K562 (cell line): ENCODE measurements around the gene FAM114A1. TPM values are rescaled to one million over a fixed set of nuclear protein-coding genes. Genes with fewer than 3 reads are reported as not detected.
A peak's percentile ranks its signal among the peaks of the same experiment; 100 is the strongest.

Experiments
- BCL6 ChIP-seq: fragments of 250-450 bp; sonication (Bioruptor Pico); IDR thresholded peaks from 2 replicates; pipeline ENCODE4 v1.4.0; 2020
- CCNT2 ChIP-seq: IDR thresholded peaks from 2 replicates; pipeline ENCODE4 v1.6.1; 2011; ENCODE audit warnings: borderline replicate concordance, low read depth, mild to moderate bottlenecking, moderate library complexity, mixed read lengths, low read length; ENCODE audit not compliant: insufficient read length; ENCODE audit errors: extremely low read depth
- CREM ChIP-seq: IDR thresholded peaks from 2 replicates; pipeline ENCODE4 v1.6.1; 2014; ENCODE audit warnings: antibody characterized with exemption, low read depth
- CXXC5 ChIP-seq: fragments of 250-450 bp; sonication (Bioruptor Pico); IDR thresholded peaks from 2 replicates; pipeline ENCODE4 v1.8.0; 2022; ENCODE audit warnings: inconsistent platforms, mild to moderate bottlenecking, moderate library complexity
- EP300 ChIP-seq: IDR thresholded peaks from 2 replicates; pipeline ENCODE4 v1.6.1; 2012; ENCODE audit warnings: low read length, improper control_type of control experiment
- JUN ChIP-seq, 2 experiments: sonication (generic) in 1 of 2; formaldehyde crosslinking in 1 of 2; IDR thresholded peaks; 2 replicates each; pipeline versions ENCODE4 v1.6.1 to v1.8.0; 2012 to 2022; ENCODE audit warnings: borderline replicate concordance in 2 of 2, mild to moderate bottlenecking in 2 of 2, improper control_type of control experiment in 1 of 2, low read depth in 1 of 2, low read length in 1 of 2, missing genetic modification reagents in 1 of 2
- NCOA4 ChIP-seq: fragments of 450-650 bp; IDR thresholded peaks from 2 replicates; pipeline ENCODE4 v1.6.1; 2018; ENCODE audit warnings: mild to moderate bottlenecking; ENCODE audit not compliant: partially characterized antibody
- NONO ChIP-seq, 2 experiments: fragments of 200-400 bp in 1 of 2; fragments of 450-650 bp in 1 of 2; formaldehyde crosslinking in 1 of 2; IDR thresholded peaks; 2 replicates each; pipeline ENCODE4 v1.6.1; 2017; ENCODE audit warnings: low read depth in 2 of 2, mild to moderate bottlenecking in 2 of 2, moderate library complexity in 2 of 2, low read length in 1 of 2
- NRF1 ChIP-seq, 2 experiments: fragments of 450-650 bp; IDR thresholded peaks in 1 of 2; conservative IDR thresholded peaks in 1 of 2; 2 replicates each; pipeline ENCODE4 v1.6.1; 2014; ENCODE audit warnings: mild to moderate bottlenecking in 2 of 2
- PHF8 ChIP-seq: fragments of 200-600 bp; sonication (generic); IDR thresholded peaks from 2 replicates; pipeline ENCODE4 v1.6.1; 2012; ENCODE audit warnings: mixed run types, mild to moderate bottlenecking, inconsistent platforms, low read length, moderate library complexity, borderline replicate concordance
- RBBP5 ChIP-seq: fragments of 200-600 bp; sonication (generic); IDR thresholded peaks from 2 replicates; pipeline ENCODE4 v1.6.1; 2012; ENCODE audit warnings: borderline replicate concordance, mild to moderate bottlenecking, low read length, control low read depth, inconsistent platforms; ENCODE audit not compliant: insufficient read depth, poor library complexity, severe bottlenecking
- YY1 ChIP-seq, 3 experiments: IDR thresholded peaks; 2 replicates each; pipeline ENCODE4 v1.6.1; 2011; ENCODE audit warnings: low read length in 2 of 3, mild to moderate bottlenecking in 2 of 3, moderate library complexity in 2 of 3, borderline replicate concordance in 1 of 3, control low read depth in 1 of 3, low read depth in 1 of 3; ENCODE audit not compliant: insufficient read depth in 3 of 3, insufficient replicate concordance in 2 of 3, control insufficient read depth in 1 of 3, insufficient read length in 1 of 3; ENCODE audit errors: extremely low read depth in 1 of 3
- ZFX ChIP-seq: sonication (generic); formaldehyde crosslinking; IDR thresholded peaks from 2 replicates; pipeline ENCODE4 v1.8.0; 2022; ENCODE audit warnings: mild to moderate bottlenecking, missing genetic modification reagents, moderate library complexity
- ZNF280B ChIP-seq: fragments of 250-450 bp; sonication (Bioruptor Pico); IDR thresholded peaks from 2 replicates; pipeline ENCODE4 v1.5.1; 2021; ENCODE audit warnings: mild to moderate bottlenecking
- ZNF436 ChIP-seq: fragments of 250-450, 450-650 bp; sonication (Bioruptor Pico); formaldehyde crosslinking; IDR thresholded peaks from 2 replicates; pipeline ENCODE4 v1.7.0; 2020; ENCODE audit warnings: mild to moderate bottlenecking
- ZSCAN32 ChIP-seq: fragments of 450-650 bp; formaldehyde crosslinking; IDR thresholded peaks from 2 replicates; pipeline ENCODE4 v1.4.0; 2020; ENCODE audit warnings: mild to moderate bottlenecking, moderate library complexity
- polyA plus RNA-seq, 8 experiments: library from polyadenylated mRNA; depleted of rRNA in 4 of 8; stranded (reverse) in 5 of 8; unstranded in 3 of 8; fragments of >200 nt; fragmentation: Nextera tagmentation in 2 of 8; fragmentation: Illumina TruSeq in 1 of 8; extraction: Ambion mirVana in 2 of 8; extraction: Trizol in 1 of 8; gene quantifications; 2 replicates each; pipeline versions ENCODE4 v1.2.1 to v1.2.3, GENCODE V29; 2011 to 2014; ENCODE audit warnings: inconsistent platforms in 1 of 8, missing spikeins in 1 of 8
- total RNA-seq, 7 experiments: library from RNA; depleted of rRNA in 6 of 7; stranded (reverse); fragments of >200 nt in 6 of 7; fragmentation: Illumina TruSeq in 2 of 7; extraction: Trizol in 2 of 7; gene quantifications; 2 replicates each; pipeline versions ENCODE4 v1.2.1 to v1.2.3, GENCODE V29; 2011 to 2021; ENCODE audit warnings: low replicate concordance in 1 of 7
- TF ChIP-seq, protein P1 (sequence below): fragments of 250-450 bp; sonication (Bioruptor Pico); IDR thresholded peaks from 2 replicates; pipeline ENCODE4 v1.4.0; 2020; ENCODE audit warnings: mild to moderate bottlenecking
- TF ChIP-seq, protein P2 (sequence below): sonication (generic); formaldehyde crosslinking; IDR thresholded peaks from 2 replicates; pipeline ENCODE4 v1.8.1; 2023; ENCODE audit warnings: mild to moderate bottlenecking, missing genetic modification reagents
- TF ChIP-seq, protein P3 (sequence below): fragments of 450-650 bp; IDR thresholded peaks from 2 replicates; pipeline ENCODE4 v1.6.1; 2014; ENCODE audit warnings: low read depth, mild to moderate bottlenecking, moderate library complexity, borderline replicate concordance

Gene FAM114A1
- total and polyA plus RNA-seq, 9 of the 15 experiments (the other 6 are each of a cell fraction or from before 2014, with no cell fraction given): 1.8 to 12.0 (median 4.3) TPM

- TF ChIP-seq RBBP5 (peak; percentile 43), ZNF436 (no peak), NCOA4 (no peak), NRF1 (conservative IDR thresholded peaks at IDR 0.05 in 1 of 2, IDR thresholded peaks at IDR 0.05 in 1 of 2) (peak in 1 of 2 experiments; percentile 48; a peak in 2 of 4 replicates), ZNF280B (no peak), CXXC5 (CRISPR knock-in tag) (peak; percentile 89), CCNT2 (peak; percentile 85), ZFX (CRISPR knock-in tag) (peak; percentile 63), NONO (IDR thresholded peaks at IDR 0.05; ENCODE audit: low read depth in 2 of 2, low read length in 1 of 2) (0 out of 4 replicates have a peak, but pooled peaks of 1 of the 2 experiments have one; percentile 14), YY1 (IDR thresholded peaks at IDR 0.05; ENCODE audit: borderline replicate concordance in 1 of 3, control insufficient read depth in 1 of 3, extremely low read depth in 1 of 3, insufficient read depth in 3 of 3, insufficient read length in 1 of 3, insufficient replicate concordance in 2 of 3, low read depth in 1 of 3, low read length in 2 of 3) (peak in 1 of 3 experiments; percentile 34), BCL6 (CRISPR knock-in tag) (no peak), EP300 (0 out of 2 replicates have a peak, but pooled peaks have one; percentile 3), PHF8 (peak; percentile 56; the same call in 1 of the 2 replicates), CREM (peak; percentile 8; the same call in 1 of the 2 replicates), JUN (IDR thresholded peaks at IDR 0.05; ENCODE audit: borderline replicate concordance, low read depth, low read length) (0 out of 2 replicates have a peak, but pooled peaks have one; percentile 7), JUN (CRISPR knock-in tag; IDR thresholded peaks at IDR 0.05; ENCODE audit: borderline replicate concordance) (no peak), ZSCAN32 (no peak)
- TF ChIP-seq, protein P1, sequence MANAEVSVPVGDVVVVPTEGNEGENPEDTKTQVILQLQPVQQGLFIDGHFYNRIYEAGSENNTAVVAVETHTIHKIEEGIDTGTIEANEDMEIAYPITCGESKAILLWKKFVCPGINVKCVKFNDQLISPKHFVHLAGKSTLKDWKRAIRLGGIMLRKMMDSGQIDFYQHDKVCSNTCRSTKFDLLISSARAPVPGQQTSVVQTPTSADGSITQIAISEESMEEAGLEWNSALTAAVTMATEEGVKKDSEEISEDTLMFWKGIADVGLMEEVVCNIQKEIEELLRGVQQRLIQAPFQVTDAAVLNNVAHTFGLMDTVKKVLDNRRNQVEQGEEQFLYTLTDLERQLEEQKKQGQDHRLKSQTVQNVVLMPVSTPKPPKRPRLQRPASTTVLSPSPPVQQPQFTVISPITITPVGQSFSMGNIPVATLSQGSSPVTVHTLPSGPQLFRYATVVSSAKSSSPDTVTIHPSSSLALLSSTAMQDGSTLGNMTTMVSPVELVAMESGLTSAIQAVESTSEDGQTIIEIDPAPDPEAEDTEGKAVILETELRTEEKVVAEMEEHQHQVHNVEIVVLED (CRISPR knock-in tag): peak; percentile 56
- TF ChIP-seq, protein P2, sequence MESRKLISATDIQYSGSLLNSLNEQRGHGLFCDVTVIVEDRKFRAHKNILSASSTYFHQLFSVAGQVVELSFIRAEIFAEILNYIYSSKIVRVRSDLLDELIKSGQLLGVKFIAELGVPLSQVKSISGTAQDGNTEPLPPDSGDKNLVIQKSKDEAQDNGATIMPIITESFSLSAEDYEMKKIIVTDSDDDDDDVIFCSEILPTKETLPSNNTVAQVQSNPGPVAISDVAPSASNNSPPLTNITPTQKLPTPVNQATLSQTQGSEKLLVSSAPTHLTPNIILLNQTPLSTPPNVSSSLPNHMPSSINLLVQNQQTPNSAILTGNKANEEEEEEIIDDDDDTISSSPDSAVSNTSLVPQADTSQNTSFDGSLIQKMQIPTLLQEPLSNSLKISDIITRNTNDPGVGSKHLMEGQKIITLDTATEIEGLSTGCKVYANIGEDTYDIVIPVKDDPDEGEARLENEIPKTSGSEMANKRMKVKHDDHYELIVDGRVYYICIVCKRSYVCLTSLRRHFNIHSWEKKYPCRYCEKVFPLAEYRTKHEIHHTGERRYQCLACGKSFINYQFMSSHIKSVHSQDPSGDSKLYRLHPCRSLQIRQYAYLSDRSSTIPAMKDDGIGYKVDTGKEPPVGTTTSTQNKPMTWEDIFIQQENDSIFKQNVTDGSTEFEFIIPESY (CRISPR knock-in tag): no peak
- TF ChIP-seq, protein P3, sequence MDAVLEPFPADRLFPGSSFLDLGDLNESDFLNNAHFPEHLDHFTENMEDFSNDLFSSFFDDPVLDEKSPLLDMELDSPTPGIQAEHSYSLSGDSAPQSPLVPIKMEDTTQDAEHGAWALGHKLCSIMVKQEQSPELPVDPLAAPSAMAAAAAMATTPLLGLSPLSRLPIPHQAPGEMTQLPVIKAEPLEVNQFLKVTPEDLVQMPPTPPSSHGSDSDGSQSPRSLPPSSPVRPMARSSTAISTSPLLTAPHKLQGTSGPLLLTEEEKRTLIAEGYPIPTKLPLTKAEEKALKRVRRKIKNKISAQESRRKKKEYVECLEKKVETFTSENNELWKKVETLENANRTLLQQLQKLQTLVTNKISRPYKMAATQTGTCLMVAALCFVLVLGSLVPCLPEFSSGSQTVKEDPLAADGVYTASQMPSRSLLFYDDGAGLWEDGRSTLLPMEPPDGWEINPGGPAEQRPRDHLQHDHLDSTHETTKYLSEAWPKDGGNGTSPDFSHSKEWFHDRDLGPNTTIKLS: peak; percentile 69; the same call in 1 of the 2 replicates
Measured at GRCh38 chr4:38867478-38868058, at the start of gene FAM114A1 (continued).
